GM12878 (cell line): ENCODE data around the gene PTPRD. TPM values are rescaled to one million over a fixed set of nuclear protein-coding genes. Genes with fewer than 3 reads are reported as not detected.

Experiments
- ATAC-seq: fragments of 200-7000 bp; cut with Tn5 transposase; 3 replicates; pipeline ENCODE4 v1.9.1; 2020; ENCODE audit warnings: mild to moderate bottlenecking, moderate library complexity
- BruUV-seq: library from RNA; stranded (reverse); fragments of 400-500 nt; replicated peaks from 2 replicates; lab custom pipeline; 2021; lab: Mats Ljungman, UMichigan
- CTCF ChIA-PET: fragments of 300-600 bp; sonication (Branson Sonifier 250); formaldehyde crosslinking; extraction: SDS; loops from one replicate; lab custom pipeline; 2021; ENCODE audit warnings: inconsistent platforms; lab: Yijun Ruan, JAX
- POLR2A ChIA-PET: fragments of 350-600 bp; formaldehyde crosslinking; extraction: SDS; loops from one replicate; lab custom pipeline; 2021; ENCODE audit warnings: inconsistent platforms; lab: Charles Lee
- RAD21 ChIA-PET: fragments of 300-600 bp; sonication (Branson Sonifier 250); formaldehyde crosslinking; loops from one replicate; lab custom pipeline; 2023; ENCODE audit warnings: antibody characterized with exemption; ENCODE audit not compliant: unreplicated experiment; lab: Charles Lee
- SMC1A ChIA-PET: fragments of 300-600 bp; sonication (Branson Sonifier 250); formaldehyde crosslinking; loops from one replicate; lab custom pipeline; 2023; ENCODE audit not compliant: unreplicated experiment, uncharacterized antibody; lab: Charles Lee
- DNase-seq: peaks from one replicate; pipeline ENCODE4 v3.0.0-alpha.2; 2011; ENCODE audit warnings: low read depth, low spot score
- FAIRE-seq: peaks from 3 replicates; lab custom pipeline; 2011; peaks lifted over from hg19 to GRCh38; lab: Jason Lieb, UNC
- H2AFZ ChIP-seq: 2 replicates; pipeline ENCODE4 v1.6.0; 2011; ENCODE audit warnings: low read depth, low read length, control low read depth; ENCODE audit not compliant: control insufficient read depth
- H3K27ac ChIP-seq: 2 replicates; pipeline ENCODE4 v1.5.1; 2011; ENCODE audit warnings: control low read depth; ENCODE audit not compliant: control insufficient read depth, insufficient read depth
- H3K27me3 ChIP-seq, 2 experiments: replicated peaks in 1 of 2; 2 replicates each; pipeline versions ENCODE4 v1.6.0 to v1.6.1; 2011; ENCODE audit warnings: low read length in 1 of 2; ENCODE audit not compliant: control insufficient read depth in 2 of 2, insufficient read depth in 2 of 2
- H3K36me3 ChIP-seq, 2 experiments: 2 replicates each; pipeline ENCODE4 v1.5.1; 2011; ENCODE audit warnings: low read length in 1 of 2; ENCODE audit not compliant: control insufficient read depth in 2 of 2, insufficient read depth in 2 of 2
- H3K4me1 ChIP-seq: 2 replicates; pipeline ENCODE4 v1.6.1; 2011; ENCODE audit warnings: mild to moderate bottlenecking, low read length, moderate library complexity, mixed read lengths; ENCODE audit not compliant: control insufficient read depth, insufficient read depth
- H3K4me2 ChIP-seq: 2 replicates; pipeline ENCODE4 v1.6.0; 2011; ENCODE audit warnings: control low read depth; ENCODE audit not compliant: control insufficient read depth, insufficient read depth
- H3K4me3 ChIP-seq: fragments of 200-600 bp; sonication (generic); 2 replicates; pipeline ENCODE4 v1.5.1; 2016
- H3K79me2 ChIP-seq: 2 replicates; pipeline ENCODE4 v1.6.0; 2011; ENCODE audit warnings: low read length; ENCODE audit not compliant: control insufficient read depth, insufficient read depth
- H3K9ac ChIP-seq: 2 replicates; pipeline ENCODE4 v1.8.0; 2011; ENCODE audit warnings: low read length, control low read depth, mixed read lengths; ENCODE audit not compliant: control insufficient read depth, insufficient read depth
- H3K9me3 ChIP-seq: replicated peaks from 3 replicates; pipeline ENCODE4 v1.5.1; 2011; ENCODE audit warnings: mild to moderate bottlenecking, low read length; ENCODE audit not compliant: control insufficient read depth, insufficient read depth
- H4K20me1 ChIP-seq: 2 replicates; pipeline ENCODE4 v1.6.0; 2011; ENCODE audit not compliant: control insufficient read depth, insufficient read depth
- KAT2A ChIP-seq: conservative IDR thresholded peaks from 2 replicates; pipeline ENCODE4 v1.6.1; 2011; ENCODE audit warnings: low read depth, low read length; ENCODE audit not compliant: control insufficient read depth
- MYC ChIP-seq: IDR thresholded peaks from 2 replicates; pipeline ENCODE4 v1.6.1; 2011; ENCODE audit warnings: mild to moderate bottlenecking, low read length, moderate library complexity, inconsistent platforms; ENCODE audit not compliant: insufficient read depth, insufficient replicate concordance, insufficient read length, severe bottlenecking
- NFIC ChIP-seq: IDR thresholded peaks from 2 replicates; pipeline ENCODE4 v1.6.1; 2012; ENCODE audit warnings: low read depth, mild to moderate bottlenecking, inconsistent platforms, low read length, moderate library complexity
- RCOR1 ChIP-seq: conservative IDR thresholded peaks from 2 replicates; pipeline ENCODE4 v1.6.1; 2012; ENCODE audit warnings: low read depth, low read length, improper control_type of control experiment
- RUNX3 ChIP-seq: IDR thresholded peaks from 2 replicates; pipeline ENCODE4 v1.6.1; 2012; ENCODE audit warnings: low read length, inconsistent platforms
- WGBS: methylation state at CpG from one replicate; pipeline ENCODE4 v1.1.6; 2016; ENCODE audit warnings: low lambda C conversion rate; ENCODE audit not compliant: insufficient replicate concordance, insufficient coverage; ENCODE audit errors: missing lambda C conversion rate; 5-methylcytosine and 5-hydroxymethylcytosine counted together
- in situ Hi-C: fragments of 300-500 bp; cut with MboI; formaldehyde crosslinking; loops from 9 replicates; pipeline ENCODE4 v1.14.3; 2018; ENCODE audit warnings: mixed read lengths
- intact Hi-C: fragments of 100-400 bp; cut with micrococcal nuclease; formaldehyde crosslinking; loops from one replicate; pipeline ENCODE4 v1.14.2; 2022; ENCODE audit not compliant: unreplicated experiment
- polyA plus RNA-seq, 11 experiments: library from polyadenylated mRNA; depleted of rRNA in 4 of 11; unstranded in 6 of 11; stranded (reverse) in 5 of 11; fragments of >200 nt; fragmentation: Nextera tagmentation in 4 of 11; fragmentation: Illumina TruSeq in 1 of 11; extraction: Ambion mirVana in 4 of 11; extraction: Trizol in 1 of 11; gene quantifications; 1 replicate in 1 of 11; 2 replicates in 10 of 11; pipeline versions ENCODE4 v1.2.1 to v1.2.3, GENCODE V29; 2011 to 2016; ENCODE audit warnings: inconsistent platforms in 2 of 11, missing spikeins in 2 of 11, low read depth in 1 of 11
- total RNA-seq, 4 experiments: library from RNA; depleted of rRNA in 3 of 4; stranded (reverse); fragments of >200 nt in 3 of 4; fragmentation: Illumina TruSeq in 1 of 4; extraction: Trizol in 1 of 4; gene quantifications; 2 replicates each; pipeline versions ENCODE4 v1.2.1 to v1.2.3, GENCODE V29; 2013 to 2021
- TF ChIP-seq, protein P1 (sequence below): fragments of 450-650 bp; IDR thresholded peaks from 2 replicates; pipeline ENCODE4 v1.6.1; 2017; ENCODE audit warnings: mild to moderate bottlenecking
- TF ChIP-seq, protein P2 (sequence below): fragments of 450-650 bp; IDR thresholded peaks from 2 replicates; pipeline ENCODE4 v1.6.1; 2017; ENCODE audit warnings: mild to moderate bottlenecking, low read depth, inconsistent platforms; ENCODE audit not compliant: poor library complexity, severe bottlenecking
- TF ChIP-seq, protein P3 (sequence below): fragments of 450-650 bp; IDR thresholded peaks from 2 replicates; pipeline ENCODE4 v1.6.1; 2016; ENCODE audit warnings: mild to moderate bottlenecking
- TF ChIP-seq, protein P4 (sequence below): IDR thresholded peaks from 2 replicates; pipeline ENCODE4 v1.6.1; 2012; ENCODE audit warnings: low read depth, low read length, improper control_type of control experiment

The PTPRD gene
- total and polyA plus RNA-seq, 10 of the 15 experiments (the other 5 are each of a cell fraction or from before 2014, with no cell fraction given), result under 0.01 to 0.05 (median 0.01) TPM; not detected in 7

DNA sequence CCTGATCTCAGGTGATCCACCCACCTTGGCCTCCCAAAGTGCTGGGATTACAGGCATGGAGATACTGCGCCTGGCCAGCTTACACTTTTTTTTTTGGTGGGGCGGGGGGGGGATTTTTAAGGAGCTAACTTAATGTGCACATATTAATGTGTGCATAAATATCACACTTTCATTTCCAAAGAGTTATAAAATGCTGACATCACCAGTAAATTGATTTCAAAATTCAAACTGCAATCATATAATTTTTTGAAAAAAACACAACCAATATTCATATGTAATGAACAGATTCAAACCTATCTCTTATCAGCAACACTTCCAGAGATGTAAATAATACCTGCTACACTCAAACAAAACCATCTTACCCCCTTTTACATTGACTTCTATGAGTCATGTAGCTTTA is 1806.7 kb downstream of the PTPRD start:
- intact Hi-C loops, result no loop called here
- 0% methylated on average over 2 of the region's 2 CpGs for WGBS
- in situ Hi-C loops, result no loop called here

More for the DNA sequence above, 1806.7 kb downstream of the PTPRD start:
- H3K9me3 ChIP-seq, result no peaks in the 10 kb centered on the region
- POLR2A ChIA-PET, result interaction anchor here (0.7 kb wide), 1 partner anchor 170 kb away, joined by 12 read pairs; no protein-coding TSS in a partner anchor
- no peaks in the 10 kb centered on the region for H3K36me3 ChIP-seq
- no peak overlapping the region for H2AFZ ChIP-seq
- H3K4me2 ChIP-seq, result no peak overlapping the region
- DNase-seq (no peak), FAIRE-seq (no peak), ATAC-seq (no peak)
- no peaks in the 10 kb centered on the region for H3K79me2 ChIP-seq
- H3K4me1 ChIP-seq, result no peaks in the 10 kb centered on the region
- BruUV-seq, result no TSS peak
- CTCF ChIA-PET, result interaction anchor here (0.7 kb wide), 1 partner anchor 31 kb away, joined by 3 read pairs; no protein-coding TSS in a partner anchor
- no peak overlapping the region for H3K4me3 ChIP-seq
- no peak overlapping the region for H3K9ac ChIP-seq
- H3K27me3 ChIP-seq, result no peaks in the 10 kb centered on the region
- H4K20me1 ChIP-seq, result no peaks in the 10 kb centered on the region
- SMC1A ChIA-PET, result no interaction called here
- TF ChIP-seq NFIC (no peak), RCOR1 (no peak), KAT2A (no peak), MYC (no peak), RUNX3 (no peak)
- TF ChIP-seq, protein P1, sequence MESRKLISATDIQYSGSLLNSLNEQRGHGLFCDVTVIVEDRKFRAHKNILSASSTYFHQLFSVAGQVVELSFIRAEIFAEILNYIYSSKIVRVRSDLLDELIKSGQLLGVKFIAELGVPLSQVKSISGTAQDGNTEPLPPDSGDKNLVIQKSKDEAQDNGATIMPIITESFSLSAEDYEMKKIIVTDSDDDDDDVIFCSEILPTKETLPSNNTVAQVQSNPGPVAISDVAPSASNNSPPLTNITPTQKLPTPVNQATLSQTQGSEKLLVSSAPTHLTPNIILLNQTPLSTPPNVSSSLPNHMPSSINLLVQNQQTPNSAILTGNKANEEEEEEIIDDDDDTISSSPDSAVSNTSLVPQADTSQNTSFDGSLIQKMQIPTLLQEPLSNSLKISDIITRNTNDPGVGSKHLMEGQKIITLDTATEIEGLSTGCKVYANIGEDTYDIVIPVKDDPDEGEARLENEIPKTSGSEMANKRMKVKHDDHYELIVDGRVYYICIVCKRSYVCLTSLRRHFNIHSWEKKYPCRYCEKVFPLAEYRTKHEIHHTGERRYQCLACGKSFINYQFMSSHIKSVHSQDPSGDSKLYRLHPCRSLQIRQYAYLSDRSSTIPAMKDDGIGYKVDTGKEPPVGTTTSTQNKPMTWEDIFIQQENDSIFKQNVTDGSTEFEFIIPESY, result no peak
- TF ChIP-seq, protein P2, sequence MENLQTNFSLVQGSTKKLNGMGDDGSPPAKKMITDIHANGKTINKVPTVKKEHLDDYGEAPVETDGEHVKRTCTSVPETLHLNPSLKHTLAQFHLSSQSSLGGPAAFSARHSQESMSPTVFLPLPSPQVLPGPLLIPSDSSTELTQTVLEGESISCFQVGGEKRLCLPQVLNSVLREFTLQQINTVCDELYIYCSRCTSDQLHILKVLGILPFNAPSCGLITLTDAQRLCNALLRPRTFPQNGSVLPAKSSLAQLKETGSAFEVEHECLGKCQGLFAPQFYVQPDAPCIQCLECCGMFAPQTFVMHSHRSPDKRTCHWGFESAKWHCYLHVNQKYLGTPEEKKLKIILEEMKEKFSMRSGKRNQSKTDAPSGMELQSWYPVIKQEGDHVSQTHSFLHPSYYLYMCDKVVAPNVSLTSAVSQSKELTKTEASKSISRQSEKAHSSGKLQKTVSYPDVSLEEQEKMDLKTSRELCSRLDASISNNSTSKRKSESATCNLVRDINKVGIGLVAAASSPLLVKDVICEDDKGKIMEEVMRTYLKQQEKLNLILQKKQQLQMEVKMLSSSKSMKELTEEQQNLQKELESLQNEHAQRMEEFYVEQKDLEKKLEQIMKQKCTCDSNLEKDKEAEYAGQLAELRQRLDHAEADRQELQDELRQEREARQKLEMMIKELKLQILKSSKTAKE, result no peak
- TF ChIP-seq, protein P3, sequence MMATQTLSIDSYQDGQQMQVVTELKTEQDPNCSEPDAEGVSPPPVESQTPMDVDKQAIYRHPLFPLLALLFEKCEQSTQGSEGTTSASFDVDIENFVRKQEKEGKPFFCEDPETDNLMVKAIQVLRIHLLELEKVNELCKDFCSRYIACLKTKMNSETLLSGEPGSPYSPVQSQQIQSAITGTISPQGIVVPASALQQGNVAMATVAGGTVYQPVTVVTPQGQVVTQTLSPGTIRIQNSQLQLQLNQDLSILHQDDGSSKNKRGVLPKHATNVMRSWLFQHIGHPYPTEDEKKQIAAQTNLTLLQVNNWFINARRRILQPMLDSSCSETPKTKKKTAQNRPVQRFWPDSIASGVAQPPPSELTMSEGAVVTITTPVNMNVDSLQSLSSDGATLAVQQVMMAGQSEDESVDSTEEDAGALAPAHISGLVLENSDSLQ, result no peak
- TF ChIP-seq, protein P4, sequence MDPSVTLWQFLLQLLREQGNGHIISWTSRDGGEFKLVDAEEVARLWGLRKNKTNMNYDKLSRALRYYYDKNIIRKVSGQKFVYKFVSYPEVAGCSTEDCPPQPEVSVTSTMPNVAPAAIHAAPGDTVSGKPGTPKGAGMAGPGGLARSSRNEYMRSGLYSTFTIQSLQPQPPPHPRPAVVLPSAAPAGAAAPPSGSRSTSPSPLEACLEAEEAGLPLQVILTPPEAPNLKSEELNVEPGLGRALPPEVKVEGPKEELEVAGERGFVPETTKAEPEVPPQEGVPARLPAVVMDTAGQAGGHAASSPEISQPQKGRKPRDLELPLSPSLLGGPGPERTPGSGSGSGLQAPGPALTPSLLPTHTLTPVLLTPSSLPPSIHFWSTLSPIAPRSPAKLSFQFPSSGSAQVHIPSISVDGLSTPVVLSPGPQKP, result no peak
- RAD21 ChIA-PET, result no interaction called here
- no peak overlapping the region for H3K27ac ChIP-seq
